A549 (cell line): Measurements from ENCODE around the gene CAMKK2. TPM values are rescaled to one million over a fixed set of nuclear protein-coding genes. Genes with fewer than 3 reads are reported as not detected.

Experiments
- ATAC-seq, 2 experiments: fragments of 200-7000 bp in 1 of 2; fragments of >200 bp in 1 of 2; cut with Nextera tagmentation in 1 of 2; cut with Tn5 transposase in 1 of 2; 3 replicates each; pipeline versions ENCODE4 v1.8.0 to v1.9.1; 2018 to 2020; ENCODE audit warnings: mild to moderate bottlenecking in 1 of 2, moderate library complexity in 1 of 2
- CTCF ChIA-PET: fragments of 300-600 bp; sonication (Branson Sonifier 250); formaldehyde crosslinking; extraction: SDS; loops from one replicate; lab custom pipeline; 2021; ENCODE audit warnings: antibody characterized with exemption, inconsistent platforms; lab: Yijun Ruan, JAX
- POLR2A ChIA-PET: fragments of 350-600 bp; formaldehyde crosslinking; extraction: SDS; loops from one replicate; lab custom pipeline; 2021; ENCODE audit warnings: antibody characterized with exemption, inconsistent platforms; lab: Yijun Ruan, JAX
- DNase-seq, 2 experiments: peaks; one replicate each; pipeline versions ENCODE4 v3.0.0 to v3.0.0-alpha.2; 2011 to 2016; ENCODE audit warnings: low read depth in 1 of 2, low spot score in 1 of 2
- FAIRE-seq: peaks from 2 replicates; lab custom pipeline; 2011; peaks lifted over from hg19 to GRCh38; lab: Jason Lieb, UNC
- H3K27ac ChIP-seq, 2 experiments: fragments of >200 bp; sonication (Bioruptor Twin); formaldehyde crosslinking; 3 replicates each; pipeline ENCODE4 v1.5.1; 2016 to 2017
- H3K4me1 ChIP-seq: fragments of >200 bp; sonication (Bioruptor Twin); formaldehyde crosslinking; 3 replicates; pipeline ENCODE4 v1.6.1; 2016
- H3K4me2 ChIP-seq: fragments of >200 bp; sonication (Bioruptor Twin); formaldehyde crosslinking; 3 replicates; pipeline ENCODE4 v1.6.1; 2016
- H3K4me3 ChIP-seq: fragments of >200 bp; sonication (Bioruptor Twin); formaldehyde crosslinking; 3 replicates; pipeline ENCODE4 v1.5.1; 2016
- H3K9me3 ChIP-seq: fragments of >200 bp; sonication (Bioruptor Twin); formaldehyde crosslinking; 3 replicates; pipeline ENCODE4 v1.6.1; 2016
- BHLHE40 ChIP-seq: IDR thresholded peaks from 2 replicates; pipeline ENCODE4 v1.6.1; 2012; ENCODE audit warnings: low read depth, low read length, inconsistent platforms
- CHD4 ChIP-seq: fragments of 200-600 bp; sonication (generic); IDR thresholded peaks from 2 replicates; pipeline ENCODE4 v1.6.1; 2016; ENCODE audit warnings: antibody characterized with exemption, mild to moderate bottlenecking, borderline replicate concordance
- FOXS1 ChIP-seq: fragments of 250-450 bp; sonication (Bioruptor Pico); IDR thresholded peaks from 2 replicates; pipeline ENCODE4 v1.5.0; 2020; ENCODE audit warnings: mild to moderate bottlenecking, moderate library complexity
- HOXB13 ChIP-seq: fragments of 250-450 bp; sonication (Bioruptor Pico); IDR thresholded peaks from 2 replicates; pipeline ENCODE4 v1.5.0; 2020; ENCODE audit warnings: low read depth, mild to moderate bottlenecking, moderate library complexity
- HOXB5 ChIP-seq: fragments of 250-450 bp; sonication (Bioruptor Pico); IDR thresholded peaks from 2 replicates; pipeline ENCODE4 v1.5.0; 2020; ENCODE audit warnings: mild to moderate bottlenecking, moderate library complexity
- MAZ ChIP-seq: fragments of 150-350 bp; IDR thresholded peaks from 2 replicates; pipeline ENCODE4 v1.6.1; 2014; ENCODE audit warnings: antibody characterized with exemption, low read depth, low read length, borderline replicate concordance
- NPAS2 ChIP-seq: fragments of 250-450 bp; sonication (Bioruptor Pico); IDR thresholded peaks from 2 replicates; pipeline ENCODE4 v1.8.0; 2022; ENCODE audit warnings: mild to moderate bottlenecking, moderate library complexity, borderline replicate concordance
- NR3C1 ChIP-seq: fragments of >200 bp; sonication (Bioruptor Twin); formaldehyde crosslinking; IDR thresholded peaks from 3 replicates; pipeline ENCODE4 v1.6.1; 2017
- PHF8 ChIP-seq: fragments of 200-600 bp; sonication (generic); IDR thresholded peaks from 2 replicates; pipeline ENCODE4 v1.6.1; 2016; ENCODE audit warnings: low read depth, mild to moderate bottlenecking, antibody characterized with exemption, moderate library complexity, borderline replicate concordance
- POLR2A ChIP-seq: IDR thresholded peaks from 2 replicates; pipeline ENCODE4 v1.6.1; 2012; ENCODE audit warnings: mild to moderate bottlenecking, low read length
- RARB ChIP-seq: fragments of 250-450 bp; sonication (Bioruptor Pico); IDR thresholded peaks from 2 replicates; pipeline ENCODE4 v1.8.0; 2021; ENCODE audit warnings: mild to moderate bottlenecking, moderate library complexity
- RFX5 ChIP-seq: fragments of 450-650 bp; IDR thresholded peaks from 2 replicates; pipeline ENCODE4 v1.7.1; 2014; ENCODE audit warnings: antibody characterized with exemption, mild to moderate bottlenecking, moderate library complexity
- SMC3 ChIP-seq: fragments of >200 bp; sonication (Bioruptor Twin); formaldehyde crosslinking; IDR thresholded peaks from 3 replicates; pipeline ENCODE4 v1.6.1; 2018; ENCODE audit warnings: inconsistent platforms
- TFCP2L1 ChIP-seq: fragments of 250-450 bp; sonication (Bioruptor Pico); IDR thresholded peaks from 2 replicates; pipeline ENCODE4 v1.5.0; 2021; ENCODE audit warnings: mild to moderate bottlenecking
- ZFP36 ChIP-seq: fragments of 450-650 bp; IDR thresholded peaks from 2 replicates; pipeline ENCODE4 v1.6.1; 2014; ENCODE audit warnings: borderline replicate concordance; ENCODE audit not compliant: partially characterized antibody
- ZNF302 ChIP-seq: fragments of 250-450 bp; sonication (Bioruptor Pico); IDR thresholded peaks from 2 replicates; pipeline ENCODE4 v1.9.0; 2021; ENCODE audit warnings: inconsistent platforms, mild to moderate bottlenecking, moderate library complexity
- WGBS: methylation state at CpG from one replicate; pipeline ENCODE4 v1.1.6; 2017; ENCODE audit errors: missing lambda C conversion rate; 5-methylcytosine and 5-hydroxymethylcytosine counted together
- polyA plus RNA-seq, 4 experiments: library from polyadenylated mRNA; depleted of rRNA in 3 of 4; stranded (reverse); fragments of >200 nt; fragmentation: RNase III in 1 of 4; extraction: RNeasy Plus Mini Kit Qiagen cat#74134 plus additional on column Dnase treatment in 1 of 4; gene quantifications; 2 replicates in 3 of 4; 3 replicates in 1 of 4; pipeline ENCODE4 v1.2.3, GENCODE V29; 2011 to 2017
- TF ChIP-seq, protein P1 (sequence below): IDR thresholded peaks from 2 replicates; pipeline ENCODE4 v1.6.1; 2012
- TF ChIP-seq, protein P2 (sequence below): fragments of >200 bp; sonication (Bioruptor Twin); formaldehyde crosslinking; IDR thresholded peaks from 3 replicates; pipeline ENCODE4 v1.5.1; 2016
- TF ChIP-seq, protein P3 (sequence below): fragments of >200 bp; sonication (Bioruptor Twin); formaldehyde crosslinking; IDR thresholded peaks from 3 replicates; pipeline ENCODE4 v1.6.1; 2016
- TF ChIP-seq, protein P4 (sequence below): fragments of 250-450 bp; sonication (Bioruptor Pico); IDR thresholded peaks from 2 replicates; pipeline ENCODE4 v1.5.0; 2020; ENCODE audit warnings: low read depth, mild to moderate bottlenecking, moderate library complexity

The CAMKK2 gene
- polyA plus RNA-seq, 2 of the 4 experiments (the other 2 are of a cell fraction), result 15.3 to 24.8 TPM

DNA sequence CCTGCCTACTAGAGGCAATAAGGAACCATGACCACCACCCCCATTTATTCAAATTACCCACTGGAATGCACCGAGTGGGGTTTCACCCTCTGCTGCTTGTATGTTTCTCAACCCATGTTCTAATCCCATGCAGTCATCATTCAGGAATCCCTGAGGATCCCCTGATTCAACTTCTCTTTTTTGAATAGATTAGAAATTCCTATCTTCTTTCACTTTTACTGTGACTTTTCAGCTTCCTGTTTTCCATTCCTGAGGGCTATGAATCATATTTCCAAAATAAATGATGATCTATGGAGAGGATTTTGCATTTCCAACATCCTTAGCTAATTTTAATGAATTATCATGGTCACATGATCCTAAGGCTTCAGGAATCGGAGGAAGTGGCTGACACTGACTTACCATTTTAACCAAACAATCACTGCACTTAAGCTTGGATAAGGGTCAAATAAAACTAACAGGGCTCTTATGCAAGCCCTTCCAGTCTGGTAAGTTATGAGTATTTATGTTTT is 105.9 kb downstream of the CAMKK2 start (continued):
- TF ChIP-seq, protein P1, sequence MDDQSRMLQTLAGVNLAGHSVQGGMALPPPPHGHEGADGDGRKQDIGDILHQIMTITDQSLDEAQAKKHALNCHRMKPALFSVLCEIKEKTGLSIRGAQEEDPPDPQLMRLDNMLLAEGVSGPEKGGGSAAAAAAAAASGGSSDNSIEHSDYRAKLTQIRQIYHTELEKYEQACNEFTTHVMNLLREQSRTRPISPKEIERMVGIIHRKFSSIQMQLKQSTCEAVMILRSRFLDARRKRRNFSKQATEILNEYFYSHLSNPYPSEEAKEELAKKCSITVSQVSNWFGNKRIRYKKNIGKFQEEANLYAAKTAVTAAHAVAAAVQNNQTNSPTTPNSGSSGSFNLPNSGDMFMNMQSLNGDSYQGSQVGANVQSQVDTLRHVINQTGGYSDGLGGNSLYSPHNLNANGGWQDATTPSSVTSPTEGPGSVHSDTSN, result no peak
- no peak for TF ChIP-seq HOXB5 (CRISPR knock-in tag)

DNA sequence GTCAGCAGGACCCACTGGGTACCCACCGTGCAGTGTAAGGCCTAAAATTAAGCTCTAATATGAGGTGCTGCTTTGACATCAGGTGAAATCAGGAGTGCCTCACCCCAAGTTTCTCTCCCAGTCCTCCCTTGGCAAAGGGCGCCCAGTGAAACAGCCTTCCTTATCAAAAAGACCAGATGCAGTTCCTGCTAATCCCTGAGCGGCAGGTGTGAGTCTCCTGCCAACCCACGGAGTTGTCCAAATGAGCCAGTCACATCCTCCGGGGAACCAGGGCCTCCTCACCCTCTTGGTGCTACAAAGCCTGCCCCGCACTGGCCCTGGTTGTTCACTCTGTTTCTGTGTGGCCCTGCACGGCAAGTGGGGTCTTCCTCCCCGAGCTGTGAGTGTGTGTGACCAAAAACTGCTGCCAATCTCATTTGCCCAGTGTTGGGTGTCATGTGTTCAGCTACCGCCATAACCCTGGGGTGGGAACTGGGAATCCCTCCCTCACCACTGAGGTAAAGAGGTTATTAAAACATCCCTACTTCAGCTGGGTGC is 106.8 kb downstream of the CAMKK2 start:
- FAIRE-seq, result no peak
- TF ChIP-seq, protein P1, result no peak
- no peak for TF ChIP-seq SMC3
- no peak for TF ChIP-seq MAZ
- no peak for TF ChIP-seq NPAS2
- TF ChIP-seq, protein P2, sequence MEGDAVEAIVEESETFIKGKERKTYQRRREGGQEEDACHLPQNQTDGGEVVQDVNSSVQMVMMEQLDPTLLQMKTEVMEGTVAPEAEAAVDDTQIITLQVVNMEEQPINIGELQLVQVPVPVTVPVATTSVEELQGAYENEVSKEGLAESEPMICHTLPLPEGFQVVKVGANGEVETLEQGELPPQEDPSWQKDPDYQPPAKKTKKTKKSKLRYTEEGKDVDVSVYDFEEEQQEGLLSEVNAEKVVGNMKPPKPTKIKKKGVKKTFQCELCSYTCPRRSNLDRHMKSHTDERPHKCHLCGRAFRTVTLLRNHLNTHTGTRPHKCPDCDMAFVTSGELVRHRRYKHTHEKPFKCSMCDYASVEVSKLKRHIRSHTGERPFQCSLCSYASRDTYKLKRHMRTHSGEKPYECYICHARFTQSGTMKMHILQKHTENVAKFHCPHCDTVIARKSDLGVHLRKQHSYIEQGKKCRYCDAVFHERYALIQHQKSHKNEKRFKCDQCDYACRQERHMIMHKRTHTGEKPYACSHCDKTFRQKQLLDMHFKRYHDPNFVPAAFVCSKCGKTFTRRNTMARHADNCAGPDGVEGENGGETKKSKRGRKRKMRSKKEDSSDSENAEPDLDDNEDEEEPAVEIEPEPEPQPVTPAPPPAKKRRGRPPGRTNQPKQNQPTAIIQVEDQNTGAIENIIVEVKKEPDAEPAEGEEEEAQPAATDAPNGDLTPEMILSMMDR, result no peak
- TF ChIP-seq ZFP36, result no peak
- TF ChIP-seq POLR2A, result no peak
- TF ChIP-seq TFCP2L1 (CRISPR knock-in tag), result no peak
- no peak for TF ChIP-seq BHLHE40
- no peak for TF ChIP-seq HOXB13 (CRISPR knock-in tag)
- Histone ChIP-seq H3K4me1 (no peaks in the 10 kb centered on the region), H3K4me3 (no peak overlapping the region), H3K9me3 (no peaks in the 10 kb centered on the region), H3K27ac (no peak overlapping the region), H3K4me2 (no peak overlapping the region)
- ATAC-seq, result no peak
- 76% methylated on average over 9 of the region's 9 CpGs for WGBS
- ChIA-PET POLR2A (no interaction called here), CTCF (interaction anchor here (0.6 kb wide), 1 partner anchor 10 kb away, joined by 3 read pairs; no protein-coding TSS in a partner anchor)
- no peak for DNase-seq

DNA sequence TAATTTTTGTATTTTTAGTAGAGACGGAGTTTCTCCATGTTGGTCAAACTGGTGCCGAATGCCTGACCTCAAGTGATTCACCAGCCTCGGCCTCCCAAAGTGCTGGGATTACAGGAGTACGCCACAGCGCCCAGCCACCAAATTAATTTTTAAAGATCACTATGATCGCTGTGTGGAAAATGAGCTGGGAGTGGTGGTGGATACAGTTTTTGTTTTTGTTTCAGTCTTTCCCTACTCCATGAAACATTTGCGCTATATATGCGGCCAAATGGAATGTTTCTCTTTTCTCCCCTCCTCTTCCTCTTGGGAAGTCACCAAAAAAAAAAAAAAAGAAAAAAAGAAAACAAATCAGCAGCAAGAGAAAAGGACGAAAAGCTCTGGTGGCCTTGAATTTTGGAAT is 107.4 kb downstream of the CAMKK2 start:
- ChIA-PET CTCF (no interaction called here), POLR2A (no interaction called here)
- H3K4me3 ChIP-seq, result no peak overlapping the region
- no peak overlapping the region for H3K27ac ChIP-seq
- no peaks in the 10 kb centered on the region for H3K9me3 ChIP-seq
- H3K4me2 ChIP-seq, result no peak overlapping the region
- ATAC-seq (no peak), FAIRE-seq (no peak), DNase-seq (no peak)
- no peaks in the 10 kb centered on the region for H3K4me1 ChIP-seq
- 88% methylated on average over 9 of the region's 9 CpGs for WGBS
- TF ChIP-seq, protein P3, sequence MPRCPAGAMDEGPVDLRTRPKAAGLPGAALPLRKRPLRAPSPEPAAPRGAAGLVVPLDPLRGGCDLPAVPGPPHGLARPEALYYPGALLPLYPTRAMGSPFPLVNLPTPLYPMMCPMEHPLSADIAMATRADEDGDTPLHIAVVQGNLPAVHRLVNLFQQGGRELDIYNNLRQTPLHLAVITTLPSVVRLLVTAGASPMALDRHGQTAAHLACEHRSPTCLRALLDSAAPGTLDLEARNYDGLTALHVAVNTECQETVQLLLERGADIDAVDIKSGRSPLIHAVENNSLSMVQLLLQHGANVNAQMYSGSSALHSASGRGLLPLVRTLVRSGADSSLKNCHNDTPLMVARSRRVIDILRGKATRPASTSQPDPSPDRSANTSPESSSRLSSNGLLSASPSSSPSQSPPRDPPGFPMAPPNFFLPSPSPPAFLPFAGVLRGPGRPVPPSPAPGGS, result no peak
- TF ChIP-seq NR3C1 (no peak), ZNF302 (no peak), PHF8 (no peak), RARB (CRISPR knock-in tag) (no peak), FOXS1 (CRISPR knock-in tag) (no peak)

DNA sequence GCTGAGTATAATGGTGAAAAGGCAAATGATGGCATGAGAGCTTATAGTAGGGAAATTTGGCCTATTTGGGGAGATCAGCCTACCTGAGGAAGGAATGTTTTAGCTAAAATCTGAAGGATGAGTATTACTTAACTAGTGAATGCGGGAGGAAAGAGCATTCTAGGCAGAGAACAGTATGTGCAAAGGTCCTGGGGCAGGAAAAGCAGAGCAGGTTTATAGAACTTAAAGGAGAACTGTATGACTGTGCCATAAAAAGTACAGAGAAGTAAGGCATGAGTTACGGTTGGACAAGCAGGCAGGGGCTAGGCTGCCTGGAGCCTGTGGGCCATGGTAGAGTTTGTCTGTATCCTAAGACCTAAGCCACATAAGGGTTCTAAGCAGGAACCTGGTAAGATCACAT is 108.3 kb downstream of the CAMKK2 start:
- CTCF ChIA-PET, result no interaction called here

More for the DNA sequence above, 108.3 kb downstream of the CAMKK2 start:
- POLR2A ChIA-PET, result no interaction called here
- H3K27ac ChIP-seq, result no peak overlapping the region
- 67% methylated on average over 2 of the region's 2 CpGs for WGBS
- no peaks in the 10 kb centered on the region for H3K4me1 ChIP-seq
- no peak for DNase-seq
- no peak for ATAC-seq
- H3K4me2 ChIP-seq, result no peak overlapping the region
- H3K9me3 ChIP-seq, result no peaks in the 10 kb centered on the region
- no peak for FAIRE-seq
- TF ChIP-seq PHF8 (no peak), TFCP2L1 (CRISPR knock-in tag) (no peak), CHD4 (no peak), RFX5 (no peak)
- TF ChIP-seq, protein P4, sequence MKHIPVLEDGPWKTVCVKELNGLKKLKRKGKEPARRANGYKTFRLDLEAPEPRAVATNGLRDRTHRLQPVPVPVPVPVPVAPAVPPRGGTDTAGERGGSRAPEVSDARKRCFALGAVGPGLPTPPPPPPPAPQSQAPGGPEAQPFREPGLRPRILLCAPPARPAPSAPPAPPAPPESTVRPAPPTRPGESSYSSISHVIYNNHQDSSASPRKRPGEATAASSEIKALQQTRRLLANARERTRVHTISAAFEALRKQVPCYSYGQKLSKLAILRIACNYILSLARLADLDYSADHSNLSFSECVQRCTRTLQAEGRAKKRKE (CRISPR knock-in tag), result no peak
- no peak overlapping the region for H3K4me3 ChIP-seq
